Fibroblast of peridontal ligament (primary cell): Measurements from ENCODE around the gene NRXN2.

Experiments
- DNase-seq: peaks from one replicate; pipeline ENCODE4 v3.0.0-alpha.2; 2010; ENCODE audit errors: extremely low read depth

NRXN2 gene

GRCh38 chr11:64743591-64744543, 20.9 kb upstream of the NRXN2 start, which contains the start of gene RASGRP2:
RASGRP2 (minus strand) TSS chr11:64744142; CDS start chr11:64742866, 1,276 bp downstream.
- DNase-seq: no peak

GRCh38 chr11:64742889-64743590, 20.0 kb upstream of the NRXN2 start:
- DNase-seq: no peak

DNA sequence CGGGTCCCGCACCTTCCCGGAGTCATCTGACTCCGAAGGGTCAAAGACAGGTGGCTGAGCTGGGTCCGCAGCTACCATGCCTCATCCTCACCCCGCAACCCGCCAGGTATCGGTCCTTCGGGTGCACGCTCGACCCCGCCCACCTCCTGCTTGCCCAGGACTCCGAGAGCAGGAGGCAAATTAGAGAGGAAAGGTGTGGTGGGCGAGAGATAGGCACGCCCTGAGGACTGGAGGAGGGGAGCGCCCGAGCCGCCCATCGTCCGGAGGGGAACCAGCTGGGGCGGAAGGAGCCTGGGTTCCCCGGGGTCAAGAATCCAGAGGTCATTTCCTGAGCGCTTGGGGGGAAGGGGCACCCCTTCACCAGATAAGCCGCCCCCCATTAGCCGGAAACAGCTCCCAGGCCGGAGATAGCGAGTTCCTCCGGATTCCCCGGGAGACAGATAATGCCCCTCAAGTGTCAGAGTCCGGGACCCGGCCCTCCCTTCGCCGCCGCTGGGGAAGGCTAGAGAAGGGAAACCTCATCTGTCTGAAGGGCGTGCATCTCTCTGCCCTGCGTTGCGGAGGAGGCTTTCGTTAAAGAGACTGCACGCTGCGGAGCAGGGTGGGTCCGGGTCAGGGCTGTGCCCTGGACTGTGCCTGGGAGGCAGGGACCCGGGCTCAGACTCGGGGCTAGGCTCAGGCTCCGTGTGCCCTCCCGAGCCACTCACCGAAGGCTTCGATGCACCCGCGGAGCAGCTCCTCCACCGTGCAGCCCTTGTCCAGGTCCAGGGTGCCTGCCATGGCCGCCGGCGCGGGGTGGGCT, 19.3 kb upstream of the NRXN2 start:
- DNase-seq: no peak

GRCh38 chr11:64741375-64742086, 18.5 kb upstream of the NRXN2 start:
- no peak for DNase-seq

GRCh38 chr11:64739871-64740270, 16.9 kb upstream of the NRXN2 start:
- DNase-seq: no peak

DNA sequence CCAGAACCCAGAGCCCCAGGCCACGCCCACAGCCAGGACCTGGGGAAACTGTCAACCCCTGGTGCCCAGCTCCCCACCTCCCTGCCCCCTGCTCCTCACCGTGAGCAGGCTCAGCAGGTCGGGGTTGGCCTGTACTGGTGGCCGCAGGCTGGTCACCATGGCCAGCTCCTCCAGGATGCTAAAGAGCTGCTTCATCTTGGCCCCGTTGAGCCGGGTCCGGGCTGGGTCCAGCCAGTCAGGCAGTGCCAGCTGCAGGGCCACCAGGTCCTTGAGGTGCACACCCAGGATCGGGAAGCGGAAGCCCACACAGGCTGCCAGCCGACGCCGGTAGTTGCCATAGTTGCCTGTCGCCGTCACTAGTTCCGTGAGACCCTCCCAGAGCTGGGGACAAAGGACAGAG, 13.7 kb upstream of the NRXN2 start:
- DNase-seq: no peak

- DNase-seq: no peak
These were observed 12.8 kb upstream of the NRXN2 start for GRCh38 chr11:64735725-64736259.

- DNase-seq: no peak
These were observed 12.1 kb upstream of the NRXN2 start for GRCh38 chr11:64734811-64735724.

- no peak for DNase-seq
These were observed 8.6 kb upstream of the NRXN2 start for GRCh38 chr11:64731601-64732000.

GRCh38 chr11:64729851-64730382, 6.9 kb upstream of the NRXN2 start:
- DNase-seq: no peak

GRCh38 chr11:64728757-64729365, 5.9 kb upstream of the NRXN2 start:
- no peak for DNase-seq

DNA sequence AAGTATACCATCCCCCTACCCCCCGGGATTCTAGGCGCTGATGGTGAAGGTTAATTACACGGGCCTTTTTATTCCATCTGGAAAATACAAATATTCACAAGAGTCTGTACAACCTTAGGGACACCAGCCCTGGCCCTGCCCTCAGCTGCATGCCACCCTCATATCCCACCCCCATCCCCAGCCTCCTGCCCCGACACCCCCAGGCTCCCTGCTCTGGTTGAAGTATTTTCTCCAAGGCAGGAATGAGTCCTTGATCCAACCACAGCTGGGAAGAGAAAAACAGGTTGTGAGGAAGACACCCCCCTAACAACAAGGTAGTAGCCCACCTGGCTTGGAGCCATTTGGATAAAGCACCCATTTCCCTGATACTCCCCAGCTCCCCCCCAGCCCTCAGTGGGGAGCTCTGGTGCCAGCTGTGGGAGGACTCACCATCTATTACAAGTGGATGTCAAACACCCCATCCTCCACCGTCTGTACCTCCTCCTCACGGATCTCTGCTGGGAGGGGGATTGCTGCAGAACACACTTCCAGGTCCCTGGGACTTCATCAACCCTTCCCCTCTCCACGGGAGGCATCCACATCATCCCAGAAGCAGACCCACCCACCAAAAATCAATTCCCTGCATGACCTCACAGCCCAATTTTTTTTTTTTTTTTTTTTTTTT, 4.0 kb upstream of the NRXN2 start:
- DNase-seq: no peak

- no peak for DNase-seq
These were observed 3.2 kb upstream of the NRXN2 start for GRCh38 chr11:64726211-64726641.

- no peak for DNase-seq
These were observed 2.0 kb upstream of the NRXN2 start for GRCh38 chr11:64724863-64725532.

DNA sequence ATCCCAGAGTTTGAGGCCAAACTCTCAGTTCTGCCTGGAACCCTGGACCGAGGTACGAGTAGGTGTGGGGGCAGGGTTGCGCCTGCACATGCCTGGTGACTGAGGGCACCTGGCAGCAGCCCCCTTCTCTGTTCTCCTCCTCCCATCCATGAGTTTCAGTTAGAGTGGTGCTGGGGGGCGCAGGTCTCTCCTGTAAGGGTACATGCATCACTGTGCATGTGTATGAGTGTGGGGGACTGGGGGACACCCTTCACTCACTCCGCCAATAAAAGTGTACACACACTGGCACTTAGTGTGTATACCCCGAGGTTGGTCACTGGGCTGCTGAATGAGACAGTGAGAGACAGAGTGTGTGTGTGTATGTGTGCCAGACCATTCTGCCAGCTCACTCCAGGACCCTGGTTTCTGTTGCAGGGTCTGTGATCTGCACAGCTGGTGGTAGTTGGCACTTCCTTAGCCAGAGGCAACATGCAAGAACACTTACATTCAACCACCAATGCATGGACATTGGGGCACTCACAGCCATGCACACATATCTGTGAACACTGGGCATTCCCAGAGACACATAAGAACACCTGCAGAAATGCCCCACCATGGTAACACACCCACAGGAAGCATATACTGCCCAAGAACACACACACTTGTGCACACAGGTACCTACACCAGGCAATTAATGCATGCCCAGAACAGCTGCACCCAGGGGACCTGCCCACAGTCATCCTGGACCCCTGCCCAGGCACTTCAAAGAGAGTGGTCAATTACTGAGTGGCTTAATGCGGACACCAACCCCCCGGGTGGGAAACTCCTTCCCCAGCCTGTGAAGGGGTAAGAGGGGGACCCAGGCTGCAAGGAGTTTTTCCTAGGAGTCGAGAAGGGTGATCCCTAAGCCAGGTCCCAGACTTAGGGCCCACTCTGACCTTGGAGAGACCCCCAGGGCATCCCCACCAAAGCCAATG, 1.2 kb upstream of the NRXN2 start:
- DNase-seq: no peak

- no peak for DNase-seq
These were observed 594 bp downstream of the NRXN2 start for GRCh38 chr11:64722141-64723065.
